AG20443 (cell line): ENCODE measurements around the gene SLIT3.

ENCODE experiments used
- DNase-seq: peaks from one replicate; pipeline ENCODE4 v3.0.0; 2012; ENCODE audit warnings: low spot score, mixed read lengths

Gene SLIT3

DNA sequence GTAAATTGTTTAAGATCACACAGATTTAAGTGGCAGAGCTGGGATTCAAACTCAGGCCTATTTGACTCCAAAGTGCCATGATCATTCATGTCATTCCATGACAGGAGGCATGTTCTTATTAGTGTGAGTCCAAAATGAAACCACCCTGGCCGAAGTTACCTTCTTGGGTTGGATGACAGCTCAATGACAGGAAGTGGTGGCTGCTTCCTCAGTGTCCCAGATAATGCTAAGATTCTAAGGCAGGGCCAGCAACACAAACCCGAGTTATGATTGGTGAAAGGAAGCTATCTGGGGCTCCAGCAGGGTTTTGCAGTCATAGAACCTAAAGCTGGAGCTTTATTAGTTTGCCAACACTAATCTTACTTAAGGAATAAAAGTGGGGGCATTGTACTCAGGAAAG is 340.4 kb downstream of the SLIT3 start:
- no peak for DNase-seq

DNA sequence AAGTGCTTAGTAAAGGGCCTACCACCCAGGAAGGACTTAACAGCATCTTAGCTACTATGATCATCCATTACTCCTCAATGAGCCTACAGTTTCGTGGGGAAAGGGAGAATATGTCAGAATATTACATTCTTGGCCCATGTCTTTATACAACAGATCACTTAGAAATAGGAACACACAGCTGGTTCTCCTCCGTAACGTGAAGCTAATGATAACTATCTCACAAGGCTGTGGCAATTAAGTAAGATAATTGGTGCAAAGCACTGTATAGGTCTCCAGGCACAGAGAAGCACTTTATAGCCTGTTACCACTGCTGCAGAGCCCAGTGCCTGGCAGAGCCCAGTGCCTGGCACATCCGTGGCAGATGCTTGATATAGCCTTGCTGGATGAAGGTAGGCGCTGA is 347.6 kb downstream of the SLIT3 start:
- DNase-seq: no peak

DNA sequence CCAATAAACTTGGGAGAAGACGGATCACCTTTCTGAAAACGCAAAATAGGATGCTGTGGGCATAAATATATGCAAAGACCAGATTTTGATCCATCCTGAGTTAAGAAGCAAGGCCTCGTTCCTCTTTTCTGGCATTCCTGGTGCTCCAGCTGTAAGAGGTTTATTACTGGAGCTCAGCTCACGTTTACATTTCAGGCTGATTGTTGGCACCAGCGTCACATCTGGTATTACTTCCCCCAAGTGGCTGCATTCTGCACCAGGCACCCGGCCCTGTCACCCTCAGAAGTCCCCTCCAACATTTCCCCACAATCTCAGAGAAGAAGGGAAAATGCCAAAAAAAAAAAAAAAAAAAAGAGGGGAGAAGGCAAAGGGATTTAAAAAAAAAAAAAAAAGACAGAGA is 348.7 kb downstream of the SLIT3 start:
- DNase-seq: no peak

GRCh38 chr5:168951769-168952168 is 349.2 kb downstream of the SLIT3 start:
- DNase-seq: no peak

- DNase-seq: peak; percentile 75
Observed at GRCh38 chr5:168951356-168951755, 349.6 kb downstream of the SLIT3 start.

GRCh38 chr5:168950241-168950951 is 350.5 kb downstream of the SLIT3 start:
- no peak for DNase-seq

GRCh38 chr5:168948746-168949145 is 352.2 kb downstream of the SLIT3 start:
- DNase-seq: peak; percentile 21

- peak; percentile 73 for DNase-seq
Observed at GRCh38 chr5:168947212-168947868, 353.6 kb downstream of the SLIT3 start.

DNA sequence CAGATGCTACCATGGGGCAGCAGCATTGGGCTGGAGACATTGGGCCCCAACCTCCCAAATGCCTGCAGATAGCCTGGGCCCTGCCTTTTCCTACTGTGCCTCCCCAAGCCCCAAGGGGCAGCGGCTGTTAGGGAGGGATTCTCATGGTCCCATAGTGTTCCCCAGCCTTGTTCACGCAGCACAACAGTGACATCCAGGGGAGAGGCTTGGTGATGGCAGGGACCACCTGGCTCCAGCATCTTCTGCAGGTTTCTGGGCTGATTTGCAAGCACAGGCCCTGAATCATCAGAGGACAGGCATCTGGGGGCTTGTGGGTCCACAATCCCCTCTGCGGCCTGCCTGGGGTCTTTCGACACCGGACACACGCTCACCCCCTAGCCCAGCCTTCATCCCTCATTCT is 354.6 kb downstream of the SLIT3 start:
- DNase-seq: no peak

GRCh38 chr5:168944004-168944403 is 356.9 kb downstream of the SLIT3 start:
- no peak for DNase-seq

DNA sequence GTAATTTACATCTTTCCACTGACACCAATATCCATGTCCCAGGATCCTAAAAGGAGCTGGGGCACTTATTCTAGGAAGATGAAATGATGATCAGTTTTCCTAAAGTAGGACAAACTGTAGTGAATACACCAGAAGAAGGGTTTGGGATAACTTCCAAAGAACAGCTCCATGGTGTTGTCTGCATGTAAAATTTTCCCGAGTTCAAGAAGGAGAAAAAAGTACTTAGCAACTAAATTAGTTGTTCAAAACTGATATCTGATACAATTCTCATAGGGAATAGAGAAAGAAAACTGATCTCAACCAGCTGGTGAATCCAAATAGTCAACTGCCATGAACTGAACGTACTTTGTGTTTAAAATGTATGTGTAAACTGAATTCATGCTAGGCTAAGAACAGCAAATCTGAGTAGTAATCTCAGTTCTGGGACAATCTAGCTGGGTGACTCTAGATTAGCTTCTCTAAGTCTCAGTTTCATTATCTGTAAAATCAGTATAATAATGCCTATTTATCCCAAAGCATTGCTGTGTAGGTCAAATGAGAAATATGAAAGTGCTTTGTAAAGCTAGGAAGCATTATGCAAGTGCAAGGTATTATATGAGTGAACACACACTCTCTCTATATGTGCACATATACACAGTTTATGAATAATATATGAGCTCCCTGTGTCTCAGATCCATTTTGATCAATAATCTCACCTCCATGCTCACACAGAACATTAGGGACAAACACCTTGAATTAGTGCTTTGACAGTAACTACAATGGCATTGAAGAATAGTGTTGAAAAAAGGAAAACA is 357.7 kb downstream of the SLIT3 start:
- DNase-seq: no peak

DNA sequence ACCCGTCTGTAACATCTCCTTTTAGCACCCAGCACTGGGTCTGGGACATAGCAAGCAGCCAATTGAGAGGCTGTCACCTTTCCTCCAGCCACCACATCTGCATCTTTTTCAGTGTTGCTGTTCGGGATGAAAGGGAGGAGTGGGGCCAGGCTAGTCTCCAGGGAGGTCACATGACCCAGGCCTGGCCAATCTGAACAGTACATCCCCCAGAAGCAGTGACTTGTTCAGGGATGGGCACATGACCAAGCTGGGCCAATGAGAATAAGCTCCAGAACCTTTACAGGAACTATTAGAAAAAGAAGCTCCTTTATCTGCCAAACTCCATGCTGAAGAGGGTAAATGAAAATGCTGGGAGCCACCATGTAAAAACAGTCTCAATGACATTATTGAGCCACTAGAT is 359.0 kb downstream of the SLIT3 start:
- DNase-seq: no peak

DNA sequence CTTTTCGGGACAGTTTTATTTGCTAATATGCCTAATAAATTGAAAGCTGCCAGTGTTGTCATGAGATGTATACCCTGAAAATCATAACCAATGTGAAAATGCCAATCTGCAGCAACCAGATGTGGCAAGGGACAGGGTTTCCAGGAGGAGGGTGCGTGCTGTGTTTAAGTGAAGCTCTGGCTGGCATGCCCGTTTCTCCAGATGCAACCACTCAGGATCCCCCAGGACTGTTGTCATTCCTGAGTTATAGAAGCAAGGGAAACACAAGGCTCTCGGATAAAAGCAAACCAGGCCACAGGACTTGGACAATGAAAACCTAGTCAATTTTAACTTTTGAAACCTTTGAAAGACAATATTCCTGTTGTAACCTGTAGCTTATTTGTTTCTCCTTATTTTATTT is 360.2 kb downstream of the SLIT3 start:
- no peak for DNase-seq

DNA sequence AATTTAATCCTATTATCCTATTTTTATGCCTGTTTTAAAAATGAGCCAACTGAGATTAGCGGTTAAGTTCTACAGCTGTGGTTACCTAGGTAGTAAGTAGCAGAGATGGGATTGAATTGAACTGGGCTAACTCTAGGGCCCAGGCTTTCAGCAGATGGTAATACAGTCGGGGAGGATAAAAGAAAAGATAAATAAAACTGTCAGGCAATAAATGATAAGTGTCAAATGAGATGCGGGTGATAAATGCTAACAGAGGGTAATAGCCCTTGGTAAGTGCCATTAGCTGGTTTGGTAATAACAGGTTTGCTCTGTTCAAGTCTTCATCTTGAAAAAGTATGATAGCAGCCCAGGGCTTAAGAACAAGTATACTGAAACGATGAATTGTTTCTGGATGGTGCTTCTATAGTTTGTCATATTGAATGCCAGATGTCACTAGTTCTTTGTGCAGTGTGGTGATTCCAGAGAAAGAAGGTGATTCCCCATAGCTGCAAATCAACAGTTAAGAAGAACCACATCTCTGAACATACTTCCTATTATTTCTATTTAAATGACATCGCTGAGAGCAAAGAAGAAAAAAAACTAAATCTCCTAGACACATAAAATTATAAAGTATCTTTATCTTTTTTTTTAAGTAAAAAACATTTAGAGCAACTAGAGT is 360.9 kb downstream of the SLIT3 start:
- no peak for DNase-seq

- DNase-seq: no peak
Observed at GRCh38 chr5:168939156-168939800, 361.7 kb downstream of the SLIT3 start.

- no peak for DNase-seq
Observed at GRCh38 chr5:168936511-168936910, 364.4 kb downstream of the SLIT3 start.

GRCh38 chr5:168935183-168935582 is 365.8 kb downstream of the SLIT3 start:
- DNase-seq: no peak

DNA sequence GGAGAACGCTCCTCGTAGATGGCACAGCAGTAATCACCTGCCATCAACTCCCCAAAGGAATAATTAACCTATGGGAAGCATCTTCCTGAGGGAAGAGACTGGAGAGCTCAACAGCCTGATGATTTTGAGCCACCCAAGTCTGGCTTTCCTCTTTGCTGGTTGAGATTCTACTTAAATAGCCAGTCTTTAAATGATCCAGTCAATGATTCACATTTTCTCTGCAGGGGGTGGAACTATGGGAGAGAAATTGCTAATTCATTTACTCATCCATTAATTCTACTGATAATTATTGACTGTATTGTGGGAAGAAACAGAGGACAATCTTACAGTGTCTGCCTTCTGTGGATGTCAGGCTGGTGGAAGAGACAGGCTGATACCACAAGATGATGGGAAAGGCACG is 366.8 kb downstream of the SLIT3 start:
- DNase-seq: no peak

- no peak for DNase-seq
Observed at GRCh38 chr5:168932400-168933189, 368.3 kb downstream of the SLIT3 start.

- DNase-seq: peak; percentile 88
Observed at GRCh38 chr5:168931638-168932345, 369.1 kb downstream of the SLIT3 start.

- no peak for DNase-seq
Observed at GRCh38 chr5:168929656-168930055, 371.3 kb downstream of the SLIT3 start.
